Activated CD8-positive, alpha-beta memory T cell treated with anti-CD3 and anti-CD28 coated beads for 36 hours (primary cell): ENCODE data around the gene TFB2M. TPM values are rescaled to one million over a fixed set of nuclear protein-coding genes. Genes with fewer than 3 reads are reported as not detected.
"Not testable (repeated sequence)": the region's sequence is repeated elsewhere in the genome, so short reads cannot be mapped to it uniquely, and the experiment has no call there.

ENCODE experiments used
- CTCF ChIA-PET: fragments of 350-600 bp; sonication (Branson Sonifier 250); formaldehyde crosslinking; loops from one replicate; lab custom pipeline; 2021; ENCODE audit warnings: antibody characterized with exemption; lab: Charles Lee
- POLR2A ChIA-PET: fragments of 350-600 bp; sonication (Branson Sonifier 250); formaldehyde crosslinking; loops from one replicate; lab custom pipeline; 2021; ENCODE audit warnings: antibody characterized with exemption; lab: Charles Lee
- total RNA-seq, 2 experiments: library from RNA; stranded (reverse); gene quantifications; one replicate each; pipeline ENCODE4 v1.2.3, GENCODE V29; 2021

Gene TFB2M
- total RNA-seq, 2 experiments from 2014 or later: 32.3 to 32.6 TPM

DNA sequence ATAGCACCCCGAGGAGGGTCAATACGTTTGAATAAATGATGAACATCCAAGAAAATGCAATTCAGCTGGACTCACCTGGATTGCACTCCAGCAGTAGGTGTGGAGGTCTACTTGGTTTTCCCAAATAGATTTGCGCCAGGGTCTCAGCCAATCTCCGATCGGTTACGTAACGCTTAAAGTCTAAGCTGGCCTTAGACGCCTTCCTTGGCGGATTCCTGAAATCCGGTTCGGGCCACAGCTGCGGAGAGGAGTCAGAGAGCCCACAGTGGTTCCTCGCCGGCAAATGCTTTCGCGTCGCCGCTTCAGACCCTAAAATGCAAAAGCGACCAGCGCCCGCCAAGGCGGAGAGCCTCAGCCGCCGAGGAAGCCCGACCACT, 322 bp downstream of the TFB2M start:
- CTCF ChIA-PET: interaction anchor here (0.9 to 1.5 kb wide), 2 partner anchors 65 to 67 kb away, joined by 3 read pairs; no protein-coding TSS in a partner anchor
- POLR2A ChIA-PET: interaction anchor here (0.7 to 1.3 kb wide), 4 partner anchors 36 to 60 kb away, joined by 3 to 4 read pairs (median 3); partner anchors contain the start of gene SMYD3

DNA sequence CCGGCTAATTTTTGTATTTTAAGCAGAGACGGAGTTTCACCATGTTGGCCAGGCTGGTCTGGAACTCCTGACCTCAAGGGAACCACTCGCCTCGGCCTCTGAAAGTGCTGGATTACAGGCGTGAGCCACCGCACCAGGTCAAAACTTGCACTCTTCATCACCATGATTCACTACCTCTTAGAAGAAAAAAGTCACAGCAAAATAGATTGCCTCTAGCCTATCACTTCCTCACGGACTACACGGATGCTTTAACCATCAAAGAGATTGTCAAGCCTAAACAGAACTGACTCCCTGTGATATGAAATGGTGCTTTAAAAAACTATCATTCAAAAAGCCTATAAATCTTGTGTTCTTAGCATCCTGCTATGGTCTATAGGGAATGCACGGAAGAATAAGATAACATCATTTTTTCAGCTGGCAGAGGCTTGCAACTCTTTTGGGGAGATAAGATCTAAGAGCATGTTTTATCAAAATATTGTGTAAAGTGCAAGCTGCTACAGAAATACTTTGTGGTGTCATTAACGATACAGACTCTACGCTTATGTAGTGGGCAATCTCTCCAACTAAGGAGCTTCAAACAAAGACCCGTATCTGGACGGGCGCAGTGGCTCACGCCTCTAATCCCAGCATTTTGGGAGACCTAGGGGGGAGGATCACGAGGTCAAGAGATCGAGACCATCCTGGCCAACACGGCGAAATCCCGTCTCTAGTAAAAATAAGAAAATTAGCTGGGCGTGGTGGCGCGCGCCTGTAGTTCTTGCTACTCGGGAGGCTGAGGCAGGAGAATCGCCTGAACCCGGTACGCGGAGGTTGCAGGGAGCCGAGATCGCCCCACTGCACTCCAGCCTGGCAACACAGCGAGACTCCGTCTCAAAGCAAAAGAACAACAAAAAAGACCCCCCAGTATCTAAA, 966 bp downstream of the TFB2M start:
- ChIA-PET POLR2A (interaction anchor here (0.6 to 1.0 kb wide), 3 partner anchors 58 to 826 kb away, joined by 3 to 4 read pairs (median 3); partner anchors contain the start of gene SMYD3), CTCF (interaction anchor here (0.9 to 1.5 kb wide), 2 partner anchors 65 to 67 kb away, joined by 3 read pairs; no protein-coding TSS in a partner anchor)

- POLR2A ChIA-PET: interaction anchor here (0.5 kb wide), 1 partner anchor 805 kb away, joined by 3 read pairs; no protein-coding TSS in a partner anchor
- CTCF ChIA-PET: not testable (repeated sequence)
These were observed 5.2 kb downstream of the TFB2M start for GRCh38 chr1:246560833-246561232.

GRCh38 chr1:246559310-246559709, 6.8 kb downstream of the TFB2M start:
- CTCF ChIA-PET: no interaction called here
- POLR2A ChIA-PET: no interaction called here

GRCh38 chr1:246558041-246558440, 8.0 kb downstream of the TFB2M start:
- POLR2A ChIA-PET: interaction anchor here (0.6 kb wide), 1 partner anchor 12 kb away, joined by 3 read pairs; no protein-coding TSS in a partner anchor
- CTCF ChIA-PET: no interaction called here

DNA sequence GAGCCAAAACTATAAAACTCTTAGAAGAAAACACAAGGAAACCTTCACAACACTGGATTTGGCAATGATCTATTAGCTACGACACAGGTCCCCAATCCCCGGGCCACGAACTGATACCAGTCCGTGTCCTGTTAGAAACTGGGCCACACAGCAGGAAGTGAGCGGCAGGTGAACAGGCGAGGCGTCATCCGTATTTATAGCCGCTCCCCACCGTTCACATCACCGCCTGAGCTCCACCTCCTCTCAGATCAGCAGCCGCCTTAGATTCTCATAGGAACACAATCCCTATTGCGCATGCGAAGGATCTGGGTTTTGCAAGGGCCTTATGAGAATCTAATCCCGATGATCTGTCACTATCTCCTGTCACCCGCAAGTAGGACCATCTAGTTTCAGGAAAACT, 11.9 kb downstream of the TFB2M start:
- ChIA-PET CTCF (no interaction called here), POLR2A (no interaction called here)

DNA sequence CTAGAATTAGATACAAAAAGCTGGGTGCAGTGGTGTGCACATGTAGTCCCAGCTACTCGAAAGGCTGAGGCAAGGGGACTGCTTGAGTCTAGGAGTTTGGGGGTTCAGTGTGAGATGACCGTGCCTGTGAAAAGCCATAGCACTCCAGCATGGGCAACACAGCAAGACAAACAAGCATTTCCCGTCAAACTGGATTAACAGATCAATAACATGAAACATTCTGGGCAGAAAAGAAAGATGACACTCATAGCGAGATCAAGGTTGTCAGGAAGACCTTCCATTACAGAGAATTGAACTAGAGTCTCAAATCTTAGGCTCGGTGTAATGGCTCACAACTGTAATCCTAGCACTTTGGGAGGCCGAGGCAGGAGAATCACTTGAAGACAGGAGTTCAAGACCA, 14.0 kb downstream of the TFB2M start:
- POLR2A ChIA-PET: no interaction called here

DNA sequence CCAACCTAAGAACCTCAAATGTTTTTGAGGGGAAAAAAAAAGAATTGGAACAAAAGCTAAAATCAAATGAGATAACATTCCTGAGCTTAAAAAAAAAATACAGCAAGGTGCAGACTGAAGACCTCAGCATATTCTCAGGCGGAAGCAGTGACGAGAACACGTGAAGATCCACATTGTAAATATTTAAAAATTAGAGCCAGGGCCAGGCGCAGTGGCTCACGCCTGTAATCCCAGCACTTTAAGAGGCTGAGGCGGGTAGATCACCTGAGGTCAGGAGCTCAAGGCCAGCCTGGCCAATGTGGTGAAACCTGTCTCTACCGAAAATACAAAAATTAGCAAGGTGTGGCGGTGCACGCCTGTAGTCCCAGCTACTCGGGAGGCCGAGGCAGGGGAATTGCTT, 15.7 kb downstream of the TFB2M start:
- CTCF ChIA-PET: interaction anchor here (1.2 kb wide), 1 partner anchor 17 kb away, joined by 3 read pairs; no protein-coding TSS in a partner anchor
- POLR2A ChIA-PET: no interaction called here

More for the DNA sequence above, 14.0 kb downstream of the TFB2M start:
- CTCF ChIA-PET: no interaction called here

GRCh38 chr1:246549665-246550064, 16.4 kb downstream of the TFB2M start:
- ChIA-PET CTCF (no interaction called here), POLR2A (no interaction called here)

- POLR2A ChIA-PET: no interaction called here
- CTCF ChIA-PET: no interaction called here
These were observed 22.1 kb downstream of the TFB2M start for GRCh38 chr1:246544001-246544400.

DNA sequence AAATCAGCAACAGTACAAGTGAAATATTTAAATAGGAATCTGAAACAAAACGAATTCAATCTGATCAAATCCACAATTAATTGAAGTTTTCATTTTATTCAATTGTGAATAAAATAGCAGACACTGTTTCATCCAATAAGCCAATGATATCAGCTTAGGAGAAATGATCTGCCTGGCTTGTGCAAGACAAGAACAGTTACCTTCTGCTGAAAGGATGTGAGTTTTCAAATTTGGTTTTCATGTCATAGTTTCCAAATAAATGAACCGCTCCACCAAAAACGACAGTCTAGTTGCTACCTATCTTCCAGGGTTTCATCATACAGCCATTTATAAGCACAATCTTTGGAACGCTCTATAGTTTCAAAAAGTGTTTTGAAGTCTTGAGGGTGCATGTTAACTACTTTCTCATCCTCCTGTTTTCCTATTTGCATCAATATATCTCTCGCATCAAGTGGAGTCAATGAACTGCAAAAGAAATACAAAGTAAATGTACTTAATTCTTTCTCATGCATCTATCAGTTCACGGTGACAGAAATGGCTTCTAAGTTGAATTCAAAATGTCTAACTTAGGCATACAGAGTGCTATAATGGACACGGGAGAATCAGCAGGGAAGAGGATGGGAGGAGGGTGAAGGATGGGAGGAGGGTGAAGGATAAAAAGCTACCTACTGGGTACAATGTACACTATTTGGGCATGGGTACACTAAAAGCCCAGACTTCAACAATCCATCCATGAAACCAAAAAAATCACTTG, 25.1 kb downstream of the TFB2M start:
- ChIA-PET CTCF (no interaction called here), POLR2A (no interaction called here)

DNA sequence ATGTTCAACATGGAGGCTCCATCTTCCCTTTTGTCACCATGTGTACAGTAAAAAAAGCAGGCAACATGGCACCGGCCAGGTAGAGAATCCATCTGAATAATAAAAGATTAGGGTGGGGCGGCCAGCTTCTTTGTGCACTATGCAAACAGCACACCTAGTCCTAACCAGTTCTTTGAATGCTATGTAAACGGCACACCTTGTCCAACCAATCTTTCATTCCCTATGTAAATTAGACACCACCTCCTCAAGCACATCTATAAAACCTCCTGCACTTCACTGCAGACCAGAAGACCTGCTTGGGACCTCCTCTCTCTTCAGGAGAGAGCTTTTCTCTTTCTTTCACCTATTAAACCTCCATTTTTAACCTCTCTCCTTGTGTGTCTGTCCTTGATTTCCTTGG, 28.2 kb downstream of the TFB2M start:
- ChIA-PET CTCF (no interaction called here), POLR2A (no interaction called here)

DNA sequence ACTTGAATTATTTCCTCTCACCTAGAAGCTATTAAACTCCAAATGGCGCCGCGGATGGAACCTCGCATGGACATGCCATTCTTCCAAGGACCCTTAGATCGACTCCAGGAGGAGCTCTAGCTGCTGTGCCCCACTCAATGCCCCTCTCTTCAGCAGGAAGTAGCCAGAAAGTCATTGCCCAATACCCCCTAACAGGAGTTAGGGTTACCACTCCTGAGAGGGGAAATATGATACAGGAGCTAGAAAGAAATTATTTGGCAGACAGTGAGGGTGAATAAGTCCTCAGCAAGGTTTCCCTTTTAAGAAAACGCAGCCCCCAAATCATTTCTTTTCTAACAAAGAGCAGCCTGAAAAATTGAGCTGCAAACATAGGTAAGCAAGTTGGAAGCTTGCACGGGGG, 28.6 kb downstream of the TFB2M start:
- ChIA-PET POLR2A (no interaction called here), CTCF (no interaction called here)

DNA sequence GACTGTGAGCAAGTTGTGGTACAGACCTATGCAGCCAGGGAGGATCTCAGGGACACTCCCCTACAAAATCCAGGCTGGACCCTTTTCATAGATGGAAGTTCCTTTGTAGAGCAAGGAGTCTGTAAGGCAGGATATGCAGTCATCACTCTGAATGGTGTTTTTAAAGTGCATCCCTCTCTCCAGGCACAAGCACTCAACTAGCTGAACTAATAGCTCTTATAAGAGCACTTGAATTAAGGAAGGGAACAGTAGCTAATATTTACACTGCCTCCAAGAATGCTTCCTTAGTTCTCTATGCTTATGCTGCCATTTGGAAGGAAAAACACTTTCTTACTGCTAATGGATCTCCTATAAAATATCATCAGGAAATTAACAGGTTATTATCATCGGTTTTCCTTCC, 31.9 kb downstream of the TFB2M start:
- POLR2A ChIA-PET: interaction anchor here (0.6 kb wide), 1 partner anchor 370 kb away, joined by 10 read pairs; no protein-coding TSS in a partner anchor
- CTCF ChIA-PET: no interaction called here

DNA sequence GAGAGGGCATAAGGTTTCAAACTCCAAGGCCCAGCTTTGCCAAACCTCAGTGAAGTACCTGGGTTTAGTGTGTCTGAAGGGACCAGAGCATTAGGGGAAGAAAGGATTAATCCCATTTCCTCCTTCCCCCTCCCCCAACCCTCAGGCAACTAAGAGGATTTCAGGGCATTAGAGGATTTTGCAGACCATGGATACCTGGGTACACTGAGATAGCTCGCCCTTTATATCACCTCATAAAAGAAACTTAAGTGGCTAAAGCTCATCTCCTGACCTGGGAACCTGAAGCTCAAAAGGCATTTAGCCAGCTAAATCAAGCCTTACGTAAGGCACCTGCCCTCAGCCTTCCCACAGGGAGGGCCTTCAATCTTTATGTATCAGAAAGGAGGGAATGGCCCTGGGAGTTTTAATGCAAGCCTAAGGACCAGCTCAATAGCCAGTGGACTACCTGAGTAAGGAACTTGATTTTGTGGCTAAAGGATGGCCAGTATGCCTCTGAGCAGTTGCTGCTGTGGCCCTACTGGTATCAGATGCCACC, 32.6 kb downstream of the TFB2M start:
- ChIA-PET CTCF (no interaction called here), POLR2A (interaction anchor here (0.6 kb wide), 1 partner anchor 370 kb away, joined by 10 read pairs; no protein-coding TSS in a partner anchor)

DNA sequence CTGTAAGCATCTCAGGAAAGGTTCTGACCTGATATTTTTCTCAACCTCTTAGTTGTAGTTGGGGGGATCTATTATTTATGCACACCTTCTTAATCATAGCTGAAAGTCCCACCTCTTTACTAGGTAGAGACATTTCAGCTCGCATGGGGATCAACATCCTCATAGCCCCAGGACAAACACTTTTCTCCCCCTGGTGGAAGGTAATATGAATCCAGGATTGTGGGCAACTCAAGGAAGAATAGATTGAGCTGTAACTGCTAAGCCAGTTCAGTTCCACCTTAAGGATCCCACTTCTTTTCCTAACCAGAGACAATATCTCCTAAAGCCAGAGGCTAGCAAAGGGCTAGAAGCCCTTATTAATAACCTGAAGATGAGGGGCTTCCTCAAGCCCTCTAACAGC, 33.5 kb downstream of the TFB2M start:
- ChIA-PET POLR2A (no interaction called here), CTCF (no interaction called here)

GRCh38 chr1:246530482-246530881, 35.6 kb downstream of the TFB2M start:
- ChIA-PET CTCF (no interaction called here), POLR2A (no interaction called here)

DNA sequence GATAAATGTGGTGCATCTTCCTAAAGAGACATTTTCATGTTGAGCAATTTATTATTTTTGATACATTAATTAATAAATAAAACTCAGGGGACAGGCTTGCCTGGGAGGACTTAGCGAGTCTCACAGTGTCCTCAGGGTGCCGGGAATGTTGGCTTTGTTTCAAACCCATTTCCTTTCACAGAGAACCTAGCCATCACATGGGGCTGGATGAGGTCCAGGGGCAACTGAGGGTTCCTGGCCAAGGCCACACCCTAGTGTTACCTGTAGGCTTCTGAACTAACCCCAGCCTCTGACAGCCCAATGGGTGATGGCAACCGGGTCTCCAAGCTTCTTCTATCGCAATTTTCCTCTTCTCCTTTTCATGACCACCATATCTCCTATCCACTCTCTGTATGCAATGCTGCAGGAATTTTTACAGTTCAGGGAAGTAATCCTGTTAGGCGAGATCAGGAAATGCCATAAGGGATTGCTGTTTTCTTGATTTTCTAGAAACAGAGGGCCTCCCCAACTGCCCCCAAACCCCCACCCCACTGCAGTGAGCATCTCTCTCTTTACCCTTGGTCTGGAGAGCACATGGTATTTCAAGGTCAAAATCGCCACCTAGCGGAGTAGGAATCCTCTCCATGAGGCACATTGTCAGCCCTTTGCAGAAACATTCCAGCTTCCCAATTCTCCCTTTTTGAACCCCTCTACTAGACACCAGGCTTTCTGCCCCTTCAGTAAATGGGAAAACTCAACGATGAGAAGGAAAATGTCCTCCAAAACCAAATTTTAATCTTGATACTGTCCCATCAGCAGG, 36.9 kb downstream of the TFB2M start:
- CTCF ChIA-PET: no interaction called here
- POLR2A ChIA-PET: no interaction called here
